DMS 273 (cell line): ENCODE results near the gene PIPOX.
"Not testable (repeated sequence)": the region's sequence is repeated elsewhere in the genome, so short reads cannot be mapped to it uniquely, and the experiment has no call there.

Source experiments
- DNase-seq: peaks from one replicate; lab custom pipeline; 2025; ENCODE audit not compliant: unreplicated experiment; lab: John Stamatoyannopoulos, UW

The PIPOX gene

GRCh38 chr17:29073045-29073444 is 30.1 kb downstream of the PIPOX start:
- DNase-seq = no peak

GRCh38 chr17:29073520-29073919 is 30.6 kb downstream of the PIPOX start:
- DNase-seq = peak; percentile 46

GRCh38 chr17:29074488-29074887 is 31.5 kb downstream of the PIPOX start:
- DNase-seq = no peak

GRCh38 chr17:29076087-29076486 is 33.1 kb downstream of the PIPOX start:
- no peak for DNase-seq

- peak; percentile 59 for DNase-seq
Measured at GRCh38 chr17:29076722-29077121, 33.8 kb downstream of the PIPOX start.

GRCh38 chr17:29077320-29077719 is 34.4 kb downstream of the PIPOX start:
- no peak for DNase-seq

GRCh38 chr17:29078183-29079045 is 35.5 kb downstream of the PIPOX start:
- peak; percentile 71 for DNase-seq

- no peak for DNase-seq
Measured at GRCh38 chr17:29079433-29079832, 36.5 kb downstream of the PIPOX start.

GRCh38 chr17:29079887-29080286 is 36.9 kb downstream of the PIPOX start:
- no peak for DNase-seq

GRCh38 chr17:29080323-29080722 is 37.4 kb downstream of the PIPOX start:
- no peak for DNase-seq

- DNase-seq = no peak
Measured at GRCh38 chr17:29080965-29081364, 38.0 kb downstream of the PIPOX start.

- DNase-seq = peak; percentile 93
Measured at GRCh38 chr17:29084541-29085146, 41.7 kb downstream of the PIPOX start.

- peak; percentile 41 for DNase-seq
Measured at GRCh38 chr17:29085223-29085622, 42.3 kb downstream of the PIPOX start.

- DNase-seq = no peak
Measured at GRCh38 chr17:29086628-29087332, 43.8 kb downstream of the PIPOX start.

GRCh38 chr17:29088782-29089181 is 45.8 kb downstream of the PIPOX start:
- not testable (repeated sequence) for DNase-seq

GRCh38 chr17:29089601-29090044 is 46.7 kb downstream of the PIPOX start:
- DNase-seq = peak; percentile 75

- DNase-seq = peak; percentile 53
Measured at GRCh38 chr17:29090108-29090507, 47.2 kb downstream of the PIPOX start.

GRCh38 chr17:29090750-29091605 is 48.0 kb downstream of the PIPOX start:
- DNase-seq = peak; percentile 75

GRCh38 chr17:29091606-29092289 is 48.8 kb downstream of the PIPOX start:
- DNase-seq = peak; percentile 62
